GM21723 (cell line): ENCODE data around the gene MRPL39.

Source experiments
- ATAC-seq: cut with Tn5 transposase; IDR thresholded peaks from one replicate; pipeline ENCODE4 v1.9.1; 2021; ENCODE audit warnings: mild to moderate bottlenecking, moderate library complexity; ENCODE audit not compliant: unreplicated experiment

MRPL39 gene

GRCh38 chr21:25541042-25541441, 66.2 kb downstream of the MRPL39 start:
- no peak for ATAC-seq

- no peak for ATAC-seq
Measured at GRCh38 chr21:25539606-25540005, 67.7 kb downstream of the MRPL39 start.

GRCh38 chr21:25537174-25537573, 70.1 kb downstream of the MRPL39 start:
- no peak for ATAC-seq

GRCh38 chr21:25536752-25537151, 70.5 kb downstream of the MRPL39 start:
- ATAC-seq = no peak

GRCh38 chr21:25535849-25536248, 71.4 kb downstream of the MRPL39 start:
- no peak for ATAC-seq
